ENCODE results near the gene MC1R.

DNA sequence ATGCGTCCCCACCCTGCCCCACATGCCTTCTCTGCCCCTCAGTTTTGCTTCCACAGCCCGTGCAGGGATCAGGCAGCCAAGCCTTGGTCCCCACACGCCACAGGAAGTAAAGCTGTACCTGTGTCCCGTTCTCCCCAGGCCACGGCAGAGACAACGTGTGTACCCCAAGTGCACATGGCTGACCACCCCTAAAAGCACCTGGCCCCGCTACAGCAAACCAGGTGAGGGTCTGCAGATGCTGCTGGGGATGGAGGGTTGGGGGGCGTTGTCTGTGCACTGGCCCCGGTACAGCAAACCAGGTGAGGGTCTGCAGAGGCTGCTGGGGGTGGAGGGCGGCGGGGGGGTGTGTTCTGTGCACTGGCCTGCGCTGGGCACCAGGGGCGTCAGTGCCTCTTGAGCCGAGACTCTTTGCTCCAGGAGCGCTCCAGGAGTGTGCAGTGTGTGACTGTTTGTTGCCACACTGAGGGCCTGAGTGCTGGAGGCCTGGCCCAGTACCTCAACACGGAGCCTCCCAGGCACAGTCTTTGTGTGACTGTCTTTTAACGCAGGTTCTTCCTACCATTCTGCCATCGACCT lies 26.5 kb upstream of the MC1R start:
- no peak for TF ChIP-seq EZH2 (IDR thresholded peaks at IDR 0.05; ENCODE audit: borderline replicate concordance, low read depth, low read length, poor library complexity, severe bottlenecking)
- TF ChIP-seq, protein P1, sequence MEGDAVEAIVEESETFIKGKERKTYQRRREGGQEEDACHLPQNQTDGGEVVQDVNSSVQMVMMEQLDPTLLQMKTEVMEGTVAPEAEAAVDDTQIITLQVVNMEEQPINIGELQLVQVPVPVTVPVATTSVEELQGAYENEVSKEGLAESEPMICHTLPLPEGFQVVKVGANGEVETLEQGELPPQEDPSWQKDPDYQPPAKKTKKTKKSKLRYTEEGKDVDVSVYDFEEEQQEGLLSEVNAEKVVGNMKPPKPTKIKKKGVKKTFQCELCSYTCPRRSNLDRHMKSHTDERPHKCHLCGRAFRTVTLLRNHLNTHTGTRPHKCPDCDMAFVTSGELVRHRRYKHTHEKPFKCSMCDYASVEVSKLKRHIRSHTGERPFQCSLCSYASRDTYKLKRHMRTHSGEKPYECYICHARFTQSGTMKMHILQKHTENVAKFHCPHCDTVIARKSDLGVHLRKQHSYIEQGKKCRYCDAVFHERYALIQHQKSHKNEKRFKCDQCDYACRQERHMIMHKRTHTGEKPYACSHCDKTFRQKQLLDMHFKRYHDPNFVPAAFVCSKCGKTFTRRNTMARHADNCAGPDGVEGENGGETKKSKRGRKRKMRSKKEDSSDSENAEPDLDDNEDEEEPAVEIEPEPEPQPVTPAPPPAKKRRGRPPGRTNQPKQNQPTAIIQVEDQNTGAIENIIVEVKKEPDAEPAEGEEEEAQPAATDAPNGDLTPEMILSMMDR (conservative IDR thresholded peaks at IDR 0.05; ENCODE audit: low read depth, low read length) = no peak
